K562 (cell line): ENCODE data around the gene CXCR3.
"Not testable (repeated sequence)": the region's sequence is repeated elsewhere in the genome, so short reads cannot be mapped to it uniquely, and the experiment has no call there.

Experiments
- ARNT ChIP-seq, 2 experiments: fragments of 450-650 bp; IDR thresholded peaks; 2 replicates each; pipeline ENCODE4 v1.6.1; 2016; ENCODE audit warnings: mild to moderate bottlenecking in 1 of 2
- CEBPB ChIP-seq: fragments of 450-650 bp; IDR thresholded peaks from 2 replicates; pipeline ENCODE4 v1.6.1; 2016; ENCODE audit warnings: missing genetic modification characterization, missing compliant biosample characterization
- EZH2 ChIP-seq: IDR thresholded peaks from 2 replicates; pipeline ENCODE4 v1.6.1; 2012; ENCODE audit warnings: low read depth, mild to moderate bottlenecking, inconsistent platforms, low read length, borderline replicate concordance
- HNRNPL ChIP-seq: fragments of 200-400 bp; formaldehyde crosslinking; IDR thresholded peaks from 2 replicates; pipeline ENCODE4 v1.6.1; 2017; ENCODE audit warnings: low read depth, mild to moderate bottlenecking, low read length
- POLR2AphosphoS5 ChIP-seq: IDR thresholded peaks from 2 replicates; pipeline ENCODE4 v1.6.1; 2011; ENCODE audit warnings: mild to moderate bottlenecking, low read depth, low read length, moderate library complexity; ENCODE audit not compliant: control insufficient read depth, insufficient read depth
- SIN3A ChIP-seq, 2 experiments: fragments of 150-350 bp in 1 of 2; IDR thresholded peaks; 2 replicates each; pipeline ENCODE4 v1.6.1; 2011 to 2016; ENCODE audit warnings: borderline replicate concordance in 2 of 2, low read depth in 2 of 2, low read length in 2 of 2, mild to moderate bottlenecking in 2 of 2, moderate library complexity in 2 of 2; ENCODE audit not compliant: control insufficient read depth in 1 of 2
- SRSF3 ChIP-seq: fragments of 200-400 bp; formaldehyde crosslinking; IDR thresholded peaks from 2 replicates; pipeline ENCODE4 v1.6.1; 2016; ENCODE audit warnings: mild to moderate bottlenecking, low read length, moderate library complexity; ENCODE audit not compliant: insufficient read depth
- STAT5B ChIP-seq: fragments of 250-450 bp; sonication (Bioruptor Pico); IDR thresholded peaks from 2 replicates; pipeline ENCODE4 v1.8.0; 2021; ENCODE audit warnings: mild to moderate bottlenecking, inconsistent platforms
- ZNF583 ChIP-seq: fragments of 250-450 bp; sonication (Bioruptor Pico); IDR thresholded peaks from 2 replicates; pipeline ENCODE4 v1.4.0; 2020
- ZNF76 ChIP-seq: fragments of 250-450 bp; sonication (Bioruptor Pico); IDR thresholded peaks from 2 replicates; pipeline ENCODE4 v1.4.0; 2020; ENCODE audit warnings: mild to moderate bottlenecking, moderate library complexity, borderline replicate concordance
- TF ChIP-seq, protein P1 (sequence below), 3 experiments: IDR thresholded peaks in 2 of 3; conservative IDR thresholded peaks in 1 of 3; 2 replicates each; pipeline ENCODE4 v1.5.1; 2011 to 2012; ENCODE audit warnings: low read length in 3 of 3, mild to moderate bottlenecking in 3 of 3, control low read depth in 2 of 3, improper control_type of control experiment in 1 of 3, inconsistent platforms in 1 of 3, low read depth in 1 of 3, mixed read lengths in 1 of 3, moderate library complexity in 1 of 3; ENCODE audit not compliant: insufficient read depth in 2 of 3
- TF ChIP-seq, protein P2 (sequence below): IDR thresholded peaks from 3 replicates; pipeline ENCODE4 v1.6.1; 2011; ENCODE audit warnings: borderline replicate concordance, mild to moderate bottlenecking; ENCODE audit not compliant: insufficient read length, insufficient read depth
- TF ChIP-seq, protein P3 (sequence below): sonication (generic); formaldehyde crosslinking; IDR thresholded peaks from 2 replicates; pipeline ENCODE4 v1.9.0; 2022; ENCODE audit warnings: mild to moderate bottlenecking, missing genetic modification reagents

GRCh38 chrX:71663238-71663637 is 44.9 kb upstream of the CXCR3 start:
- TF ChIP-seq, protein P1, sequence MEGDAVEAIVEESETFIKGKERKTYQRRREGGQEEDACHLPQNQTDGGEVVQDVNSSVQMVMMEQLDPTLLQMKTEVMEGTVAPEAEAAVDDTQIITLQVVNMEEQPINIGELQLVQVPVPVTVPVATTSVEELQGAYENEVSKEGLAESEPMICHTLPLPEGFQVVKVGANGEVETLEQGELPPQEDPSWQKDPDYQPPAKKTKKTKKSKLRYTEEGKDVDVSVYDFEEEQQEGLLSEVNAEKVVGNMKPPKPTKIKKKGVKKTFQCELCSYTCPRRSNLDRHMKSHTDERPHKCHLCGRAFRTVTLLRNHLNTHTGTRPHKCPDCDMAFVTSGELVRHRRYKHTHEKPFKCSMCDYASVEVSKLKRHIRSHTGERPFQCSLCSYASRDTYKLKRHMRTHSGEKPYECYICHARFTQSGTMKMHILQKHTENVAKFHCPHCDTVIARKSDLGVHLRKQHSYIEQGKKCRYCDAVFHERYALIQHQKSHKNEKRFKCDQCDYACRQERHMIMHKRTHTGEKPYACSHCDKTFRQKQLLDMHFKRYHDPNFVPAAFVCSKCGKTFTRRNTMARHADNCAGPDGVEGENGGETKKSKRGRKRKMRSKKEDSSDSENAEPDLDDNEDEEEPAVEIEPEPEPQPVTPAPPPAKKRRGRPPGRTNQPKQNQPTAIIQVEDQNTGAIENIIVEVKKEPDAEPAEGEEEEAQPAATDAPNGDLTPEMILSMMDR (IDR thresholded peaks at IDR 0.05 in 2 of 3, conservative IDR thresholded peaks at IDR 0.05 in 1 of 3; ENCODE audit: insufficient read depth in 2 of 3, low read depth in 1 of 3, low read length in 3 of 3): not testable (repeated sequence)
- TF ChIP-seq EZH2; POLR2AphosphoS5; STAT5B (CRISPR knock-in tag); ZNF76 (CRISPR knock-in tag); HNRNPL; SRSF3; CEBPB (tag); ZNF583 (CRISPR knock-in tag); SIN3A (IDR thresholded peaks at IDR 0.05; ENCODE audit: borderline replicate concordance in 2 of 2, control insufficient read depth in 1 of 2, low read depth in 2 of 2, low read length in 2 of 2); ARNT (IDR thresholded peaks at IDR 0.05): not testable (repeated sequence)
- TF ChIP-seq, protein P2, sequence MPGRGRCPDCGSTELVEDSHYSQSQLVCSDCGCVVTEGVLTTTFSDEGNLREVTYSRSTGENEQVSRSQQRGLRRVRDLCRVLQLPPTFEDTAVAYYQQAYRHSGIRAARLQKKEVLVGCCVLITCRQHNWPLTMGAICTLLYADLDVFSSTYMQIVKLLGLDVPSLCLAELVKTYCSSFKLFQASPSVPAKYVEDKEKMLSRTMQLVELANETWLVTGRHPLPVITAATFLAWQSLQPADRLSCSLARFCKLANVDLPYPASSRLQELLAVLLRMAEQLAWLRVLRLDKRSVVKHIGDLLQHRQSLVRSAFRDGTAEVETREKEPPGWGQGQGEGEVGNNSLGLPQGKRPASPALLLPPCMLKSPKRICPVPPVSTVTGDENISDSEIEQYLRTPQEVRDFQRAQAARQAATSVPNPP: not testable (repeated sequence)
- TF ChIP-seq, protein P3, sequence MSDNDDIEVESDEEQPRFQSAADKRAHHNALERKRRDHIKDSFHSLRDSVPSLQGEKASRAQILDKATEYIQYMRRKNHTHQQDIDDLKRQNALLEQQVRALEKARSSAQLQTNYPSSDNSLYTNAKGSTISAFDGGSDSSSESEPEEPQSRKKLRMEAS (CRISPR knock-in tag): not testable (repeated sequence)
